ENCODE measurements around the gene BAIAP2L2.

GRCh38 chr22:38081636-38081940 is 28.9 kb downstream of the BAIAP2L2 start:
- TF ChIP-seq EZH2 (IDR thresholded peaks at IDR 0.05; ENCODE audit: borderline replicate concordance) = no peak
- TF ChIP-seq CTCF (IDR thresholded peaks at IDR 0.05; ENCODE audit: poor library complexity) = no peak

Data from hepatocyte (in vitro differentiated cells).